K562 (cell line): ENCODE results near the gene CD14. TPM values are rescaled to one million over a fixed set of nuclear protein-coding genes. Genes with fewer than 3 reads are reported as not detected.

Source experiments
- BRD4 ChIP-seq: fragments of 200-600 bp; sonication (generic); IDR thresholded peaks from 2 replicates; pipeline ENCODE4 v1.6.1; 2017; ENCODE audit warnings: inconsistent platforms
- CCAR2 ChIP-seq: fragments of 200-400 bp; formaldehyde crosslinking; IDR thresholded peaks from 2 replicates; pipeline ENCODE4 v1.6.1; 2017; ENCODE audit warnings: mild to moderate bottlenecking, low read depth, low read length
- DLX4 ChIP-seq: fragments of 250-450 bp; sonication (Bioruptor Pico); IDR thresholded peaks from 2 replicates; pipeline ENCODE4 v1.6.1; 2021; ENCODE audit warnings: mild to moderate bottlenecking
- DMBX1 ChIP-seq: fragments of 250-450 bp; sonication (Bioruptor Pico); IDR thresholded peaks from 2 replicates; pipeline ENCODE4 v1.8.0; 2022; ENCODE audit warnings: inconsistent platforms, mild to moderate bottlenecking, moderate library complexity, borderline replicate concordance
- ELK3 ChIP-seq: fragments of 450-650 bp; formaldehyde crosslinking; IDR thresholded peaks from 2 replicates; pipeline ENCODE4 v1.4.0; 2020; ENCODE audit warnings: mild to moderate bottlenecking
- ERF ChIP-seq: fragments of 450-650 bp; formaldehyde crosslinking; IDR thresholded peaks from 2 replicates; pipeline ENCODE4 v1.4.0; 2020; ENCODE audit warnings: mild to moderate bottlenecking, mixed read lengths
- ESRRA ChIP-seq: fragments of 450-650 bp; IDR thresholded peaks from 2 replicates; pipeline ENCODE4 v1.6.1; 2014; ENCODE audit warnings: low read depth, mild to moderate bottlenecking, moderate library complexity, borderline replicate concordance
- ETS1 ChIP-seq: conservative IDR thresholded peaks from 2 replicates; pipeline ENCODE4 v1.6.1; 2011; ENCODE audit warnings: low read depth, mild to moderate bottlenecking, low read length; ENCODE audit not compliant: control insufficient read depth
- GTF2A2 ChIP-seq: IDR thresholded peaks from 2 replicates; pipeline ENCODE4 v1.6.1; 2016; ENCODE audit warnings: mild to moderate bottlenecking, missing genetic modification characterization, missing compliant biosample characterization
- KLF1 ChIP-seq: fragments of 450-650 bp; IDR thresholded peaks from 2 replicates; pipeline ENCODE4 v1.6.1; 2016; ENCODE audit warnings: missing genetic modification characterization, missing compliant biosample characterization
- PKNOX1 ChIP-seq: fragments of 450-650 bp; IDR thresholded peaks from 2 replicates; pipeline ENCODE4 v1.6.1; 2016
- PML ChIP-seq: IDR thresholded peaks from 2 replicates; pipeline ENCODE4 v1.6.1; 2012; ENCODE audit warnings: low read length, inconsistent platforms
- POLR2AphosphoS5 ChIP-seq: IDR thresholded peaks from 2 replicates; pipeline ENCODE4 v1.6.1; 2011; ENCODE audit warnings: mild to moderate bottlenecking, low read depth, low read length, moderate library complexity; ENCODE audit not compliant: control insufficient read depth, insufficient read depth
- POLR2G ChIP-seq: fragments of 200-400 bp; formaldehyde crosslinking; IDR thresholded peaks from 2 replicates; pipeline ENCODE4 v1.6.1; 2017; ENCODE audit warnings: low read depth, mild to moderate bottlenecking, antibody characterized with exemption, low read length, moderate library complexity
- SIN3A ChIP-seq, 2 experiments: fragments of 150-350 bp in 1 of 2; IDR thresholded peaks; 2 replicates each; pipeline ENCODE4 v1.6.1; 2011 to 2016; ENCODE audit warnings: borderline replicate concordance in 2 of 2, low read depth in 2 of 2, low read length in 2 of 2, mild to moderate bottlenecking in 2 of 2, moderate library complexity in 2 of 2; ENCODE audit not compliant: control insufficient read depth in 1 of 2
- TEAD4 ChIP-seq, 2 experiments: sonication (generic) in 1 of 2; formaldehyde crosslinking in 1 of 2; IDR thresholded peaks; 2 replicates each; pipeline versions ENCODE4 v1.6.1 to v1.8.0; 2012 to 2022; ENCODE audit warnings: borderline replicate concordance in 1 of 2, inconsistent platforms in 1 of 2, low read length in 1 of 2, mild to moderate bottlenecking in 1 of 2, missing genetic modification reagents in 1 of 2
- TRIM24 ChIP-seq, 2 experiments: fragments of 450-650 bp; IDR thresholded peaks; 2 replicates each; pipeline ENCODE4 v1.6.1; 2016
- ZMIZ1 ChIP-seq, 2 experiments: fragments of 150-350 bp in 1 of 2; IDR thresholded peaks; 2 replicates each; pipeline ENCODE4 v1.6.1; 2012 to 2016; ENCODE audit warnings: low read depth in 2 of 2, low read length in 2 of 2, mild to moderate bottlenecking in 1 of 2, moderate library complexity in 1 of 2
- ZNF217 ChIP-seq: sonication (generic); formaldehyde crosslinking; IDR thresholded peaks from 2 replicates; pipeline ENCODE4 v1.8.0; 2022; ENCODE audit warnings: mild to moderate bottlenecking, missing genetic modification reagents
- ZNF584 ChIP-seq: fragments of 200-800 bp; sonication (Bioruptor generic); IDR thresholded peaks from 2 replicates; pipeline ENCODE4 v1.6.1; 2016; ENCODE audit warnings: low read depth, mild to moderate bottlenecking, missing genetic modification characterization, missing compliant biosample characterization
- ZNF75A ChIP-seq: fragments of 450-650 bp; formaldehyde crosslinking; IDR thresholded peaks from 2 replicates; pipeline ENCODE4 v1.4.0; 2020; ENCODE audit warnings: mild to moderate bottlenecking
- polyA plus RNA-seq, 8 experiments: library from polyadenylated mRNA; depleted of rRNA in 4 of 8; stranded (reverse) in 5 of 8; unstranded in 3 of 8; fragments of >200 nt; fragmentation: Nextera tagmentation in 2 of 8; fragmentation: Illumina TruSeq in 1 of 8; extraction: Ambion mirVana in 2 of 8; extraction: Trizol in 1 of 8; gene quantifications; 2 replicates each; pipeline versions ENCODE4 v1.2.1 to v1.2.3, GENCODE V29; 2011 to 2014; ENCODE audit warnings: inconsistent platforms in 1 of 8, missing spikeins in 1 of 8
- total RNA-seq, 7 experiments: library from RNA; depleted of rRNA in 6 of 7; stranded (reverse); fragments of >200 nt in 6 of 7; fragmentation: Illumina TruSeq in 2 of 7; extraction: Trizol in 2 of 7; gene quantifications; 2 replicates each; pipeline versions ENCODE4 v1.2.1 to v1.2.3, GENCODE V29; 2011 to 2021; ENCODE audit warnings: low replicate concordance in 1 of 7

Gene CD14
- total and polyA plus RNA-seq, 9 of the 15 experiments (the other 6 are each of a cell fraction or from before 2014, with no cell fraction given): 0.07 to 0.47 (median 0.14) TPM; not detected in 2

- TF ChIP-seq DLX4 (CRISPR knock-in tag): no peak
- no peak for TF ChIP-seq ZNF75A (CRISPR knock-in tag)
- TF ChIP-seq POLR2G: no peak
- no peak for TF ChIP-seq BRD4
- no peak for TF ChIP-seq GTF2A2
- 0 out of 4 replicates have a peak, but pooled peaks of 1 of the 2 experiments have one; percentile 7 for TF ChIP-seq TRIM24 (IDR thresholded peaks at IDR 0.05)
- no peak for TF ChIP-seq ELK3 (CRISPR knock-in tag)
- TF ChIP-seq DMBX1: no peak
- peak; percentile 84 for TF ChIP-seq TEAD4 (IDR thresholded peaks at IDR 0.05; ENCODE audit: low read length)
- TF ChIP-seq TEAD4 (CRISPR knock-in tag; IDR thresholded peaks at IDR 0.05; ENCODE audit: borderline replicate concordance): no peak
- TF ChIP-seq ZNF217 (CRISPR knock-in tag): no peak
- TF ChIP-seq ZNF584 (CRISPR knock-in tag): no peak
- TF ChIP-seq ERF: no peak
- TF ChIP-seq KLF1 (tag): no peak
- TF ChIP-seq SIN3A (IDR thresholded peaks at IDR 0.05; ENCODE audit: borderline replicate concordance in 2 of 2, control insufficient read depth in 1 of 2, low read depth in 2 of 2, low read length in 2 of 2): peak; percentile 38 to 42; a peak in 1 of 4 replicates
- peak; percentile 40; the same call in 1 of the 2 replicates for TF ChIP-seq PML
- TF ChIP-seq POLR2AphosphoS5: peak; percentile 80
- peak; percentile 93 for TF ChIP-seq PKNOX1
- TF ChIP-seq ZMIZ1 (IDR thresholded peaks at IDR 0.05; ENCODE audit: low read depth in 2 of 2, low read length in 2 of 2): 0 out of 4 replicates have a peak, but pooled peaks of 1 of the 2 experiments have one; percentile 23
- TF ChIP-seq ETS1: no peak
- TF ChIP-seq CCAR2: no peak
- TF ChIP-seq ESRRA: no peak
Observed at GRCh38 chr5:140678993-140679392, 46.0 kb upstream of the CD14 start (continued).
